ENCODE results near the gene CCDC54. TPM values are rescaled to one million over a fixed set of nuclear protein-coding genes. Genes with fewer than 3 reads are reported as not detected.
"Not testable (repeated sequence)": the region's sequence is repeated elsewhere in the genome, so short reads cannot be mapped to it uniquely, and the experiment has no call there.

CCDC54 gene
- 0.08 TPM for polyA plus RNA-seq (2013, experiment 1 of 2; ENCODE audit: insufficient read length)
- polyA plus RNA-seq (2013, experiment 2 of 2; ENCODE audit: insufficient read length), result not detected

- no peak for DNase-seq
These were observed at the start of gene CCDC54 for GRCh38 chr3:107377151-107377550. CCDC54 (plus strand) TSS chr3:107377439; CDS start chr3:107377588, 149 bp downstream.

- DNase-seq, result no peak
These were observed 49.2 kb upstream of the CCDC54 start for GRCh38 chr3:107328069-107328468.

DNA sequence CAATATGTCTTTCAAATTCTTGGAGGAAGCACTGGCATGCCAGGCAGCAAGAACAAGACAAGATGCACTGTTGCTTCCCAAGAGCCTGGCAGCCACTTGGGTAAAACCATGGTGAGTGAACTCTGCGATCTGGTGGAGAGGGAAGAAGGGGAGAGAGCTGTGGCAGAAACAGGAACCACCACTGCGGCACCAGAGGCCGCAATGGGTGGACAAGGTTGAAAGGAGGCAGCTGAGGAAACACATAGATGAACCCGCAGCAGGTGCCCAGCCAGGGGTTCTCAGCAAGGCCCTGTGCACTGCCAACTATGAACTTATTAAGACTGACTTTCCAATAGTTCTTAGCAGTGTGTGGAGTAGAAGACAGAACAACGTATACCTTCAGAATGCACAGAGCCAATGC lies 48.2 kb upstream of the CCDC54 start:
- DNase-seq, result no peak

- DNase-seq, result not testable (repeated sequence)
These were observed 37.5 kb upstream of the CCDC54 start for GRCh38 chr3:107339690-107340089.

DNA sequence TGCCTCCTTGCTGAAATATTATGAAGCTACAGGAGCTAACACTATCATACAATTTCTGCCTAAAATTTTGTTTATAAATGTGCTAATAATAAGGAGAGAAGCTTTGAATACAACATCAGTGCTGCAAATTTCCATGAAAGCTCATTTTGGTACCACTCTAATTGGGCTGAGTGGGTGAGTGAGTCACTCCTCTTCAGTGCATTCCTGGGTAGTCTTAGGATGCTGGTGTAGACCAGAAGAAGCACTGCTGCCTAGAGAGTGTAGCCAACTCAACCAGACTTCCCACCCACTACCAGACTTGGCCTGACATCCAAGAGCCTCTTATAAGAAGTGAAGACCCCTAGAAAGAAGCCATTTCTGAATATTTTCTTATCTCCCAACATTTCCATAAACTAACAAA lies 32.5 kb upstream of the CCDC54 start:
- DNase-seq, result no peak

- no peak for DNase-seq
These were observed 31.3 kb upstream of the CCDC54 start for GRCh38 chr3:107345822-107346405.

- DNase-seq, result no peak
These were observed 30.7 kb upstream of the CCDC54 start for GRCh38 chr3:107346564-107346963.

- no peak for DNase-seq
These were observed 29.5 kb upstream of the CCDC54 start for GRCh38 chr3:107347751-107348150.

GRCh38 chr3:107356706-107357105 lies 20.5 kb upstream of the CCDC54 start:
- DNase-seq, result no peak

DNA sequence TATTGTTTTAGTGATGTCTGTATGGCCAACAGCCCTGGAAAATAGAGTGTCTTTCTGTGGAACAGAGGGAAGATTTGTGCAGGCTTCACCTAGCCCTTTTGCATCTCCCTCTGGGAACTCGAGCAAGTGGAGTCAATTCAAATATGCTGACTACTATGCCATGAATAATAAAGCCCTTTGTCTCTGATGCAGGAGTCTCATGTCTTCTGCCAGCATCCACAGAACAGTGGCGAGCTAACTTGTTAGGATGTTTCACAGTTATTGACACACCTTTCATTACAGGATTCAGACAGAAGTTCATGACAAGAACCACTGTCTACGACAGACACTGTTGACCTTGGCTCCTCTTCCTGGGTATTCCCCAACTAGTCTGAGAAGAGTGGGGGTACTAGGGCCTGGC lies 15.6 kb upstream of the CCDC54 start:
- DNase-seq, result no peak

GRCh38 chr3:107365051-107365450 lies 12.2 kb upstream of the CCDC54 start:
- DNase-seq, result no peak

DNA sequence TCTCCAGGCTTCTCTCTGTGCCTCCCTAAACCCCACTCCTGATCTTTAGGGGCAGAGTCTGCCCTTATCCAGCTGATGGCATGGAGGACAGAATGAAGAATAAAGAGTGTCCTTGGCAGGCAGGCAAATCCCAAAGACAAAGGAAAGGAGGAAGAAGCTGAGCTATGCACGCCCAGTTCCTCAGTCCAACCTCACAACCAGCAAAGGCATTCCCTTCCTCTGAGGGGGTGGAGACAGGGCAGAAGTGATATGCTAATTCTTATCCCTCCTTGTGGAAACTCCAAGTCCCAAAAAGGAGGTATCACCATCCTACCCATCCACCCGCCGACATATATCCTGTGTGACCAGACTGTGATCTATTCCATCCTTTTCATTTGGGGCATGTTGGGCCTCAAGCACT lies 10.5 kb upstream of the CCDC54 start:
- DNase-seq, result peak; percentile 43

- peak; percentile 87 for DNase-seq
These were observed 9.9 kb upstream of the CCDC54 start for GRCh38 chr3:107367353-107367752.

- DNase-seq, result no peak
These were observed 8.4 kb upstream of the CCDC54 start for GRCh38 chr3:107368654-107369398.

GRCh38 chr3:107369791-107370190 lies 7.4 kb upstream of the CCDC54 start:
- DNase-seq, result no peak

- DNase-seq, result no peak
These were observed 6.3 kb upstream of the CCDC54 start for GRCh38 chr3:107370907-107371306.

GRCh38 chr3:107372506-107372905 lies 4.7 kb upstream of the CCDC54 start:
- no peak for DNase-seq

DNA sequence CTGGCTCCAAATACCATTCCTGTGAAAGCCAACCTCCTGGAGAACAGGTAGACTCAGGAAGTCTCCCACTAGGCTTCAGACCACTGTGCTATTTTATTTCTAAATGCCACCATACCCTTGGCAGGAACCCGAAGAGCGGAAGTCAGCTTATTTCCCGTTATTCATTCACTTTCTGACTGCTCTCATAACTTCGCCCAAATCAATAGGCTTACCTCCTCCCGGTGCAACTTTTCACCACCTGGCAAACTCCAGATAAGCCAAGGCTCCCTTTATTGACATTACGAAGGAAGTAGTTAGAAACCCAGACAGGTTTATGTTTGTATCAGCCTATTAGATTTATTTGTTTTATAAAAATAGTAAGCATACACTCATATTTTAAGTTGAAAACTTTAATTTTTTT lies 3.3 kb upstream of the CCDC54 start:
- DNase-seq, result no peak

GRCh38 chr3:107375682-107376081 lies 1.6 kb upstream of the CCDC54 start:
- no peak for DNase-seq

GRCh38 chr3:107382631-107383030 lies 5.4 kb downstream of the CCDC54 start:
- no peak for DNase-seq

- DNase-seq, result no peak
These were observed 7.2 kb downstream of the CCDC54 start for GRCh38 chr3:107384428-107384827.

DNA sequence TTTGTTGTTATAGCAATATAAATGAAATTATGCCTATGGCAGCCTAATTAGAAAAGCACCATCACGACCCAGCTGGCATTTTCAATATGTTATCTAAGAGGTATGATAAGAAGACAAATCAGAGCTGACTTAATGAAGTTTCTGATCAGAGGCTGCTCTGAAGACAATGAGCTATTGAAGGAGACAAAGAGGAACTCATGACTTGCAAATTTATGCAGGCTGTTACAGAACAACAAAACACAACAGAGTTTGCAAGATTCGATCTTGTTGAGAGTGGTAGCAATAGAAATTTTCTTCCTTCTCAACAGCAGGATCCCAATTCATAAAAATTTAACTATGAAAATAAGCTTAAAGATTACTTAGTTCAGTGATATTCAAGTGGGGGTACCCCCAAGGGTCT lies 7.7 kb downstream of the CCDC54 start:
- no peak for DNase-seq

- no peak for DNase-seq
These were observed 10.3 kb downstream of the CCDC54 start for GRCh38 chr3:107387555-107387954.

GRCh38 chr3:107392549-107393165 lies 15.4 kb downstream of the CCDC54 start:
- DNase-seq, result peak; percentile 66
